Endothelial cell (in vitro differentiated cells): Measurements from ENCODE around the gene INO80B. TPM values are rescaled to one million over a fixed set of nuclear protein-coding genes. Genes with fewer than 3 reads are reported as not detected.
A peak's percentile ranks its signal among the peaks of the same experiment; 100 is the strongest.

ENCODE experiments used
- DNase-seq: peaks from one replicate; pipeline ENCODE4 v3.0.0; 2021; ENCODE audit warnings: low spot score
- H3K27ac Mint-ChIP-seq: one replicate; pipeline ENCODE4 v1.8.0; 2021; ENCODE audit warnings: mixed read lengths, inconsistent platforms; ENCODE audit not compliant: unreplicated experiment
- H3K27me3 Mint-ChIP-seq: one replicate; pipeline ENCODE4 v1.8.0; 2021; ENCODE audit warnings: mild to moderate bottlenecking, moderate library complexity, mixed read lengths, inconsistent platforms; ENCODE audit not compliant: unreplicated experiment
- H3K36me3 Mint-ChIP-seq: one replicate; pipeline ENCODE4 v1.8.0; 2021; ENCODE audit warnings: mild to moderate bottlenecking, low read depth, mixed read lengths, inconsistent platforms; ENCODE audit not compliant: unreplicated experiment
- H3K4me1 Mint-ChIP-seq: one replicate; pipeline ENCODE4 v1.8.0; 2021; ENCODE audit warnings: mild to moderate bottlenecking, mixed read lengths, inconsistent platforms; ENCODE audit not compliant: unreplicated experiment
- H3K4me3 Mint-ChIP-seq: one replicate; pipeline ENCODE4 v1.8.0; 2021; ENCODE audit warnings: mild to moderate bottlenecking, mixed read lengths, inconsistent platforms; ENCODE audit not compliant: unreplicated experiment
- H3K9me3 Mint-ChIP-seq: one replicate; pipeline ENCODE4 v1.8.0; 2021; ENCODE audit warnings: mixed read lengths, inconsistent platforms; ENCODE audit not compliant: unreplicated experiment
- CTCF ChIP-seq: fragments of 200-600 bp; sonication (generic); IDR thresholded peaks from one replicate; pipeline ENCODE4 v1.5.0; 2021; ENCODE audit warnings: antibody characterized with exemption; ENCODE audit not compliant: unreplicated experiment
- long read RNA-seq: library from polyadenylated mRNA; unstranded; transcript quantifications from one replicate; pipeline ENCODE4 v2.0.0, GENCODE V29; 2020; ENCODE audit not compliant: unreplicated experiment
- total RNA-seq: library from RNA; stranded (reverse); fragmentation: NEBNext Ultra II Directional; extraction: Animal tissue kit (Norgen Biotek cat#: 25700); gene quantifications from one replicate; pipeline ENCODE4 v1.2.1, GENCODE V29; 2021; ENCODE audit not compliant: unreplicated experiment

Gene INO80B
- 22.1 TPM for total RNA-seq
- long read RNA-seq, partial matches to known transcripts = 0 of 1 reads
- long read RNA-seq, other reads (novel, unspliced or antisense) = 0 of 1 reads

- Mint-ChIP-seq H3K4me3 (peak within 1 kb of the TSS; percentile 97), H3K27me3 (peaks cover 9% of the 10 kb centered on the region), H3K27ac (peak within 1 kb of the TSS; percentile 79), H3K9me3 (no peaks in the 10 kb centered on the region), H3K4me1 (peaks cover 40% of the 10 kb centered on the region), H3K36me3 (peaks cover 5% of the 10 kb centered on the region)
- TF ChIP-seq CTCF = no peak
- peak; percentile 94 for DNase-seq
These were observed at the start of gene INO80B for GRCh38 chr2:74454654-74455511. Gene INO80B, plus strand, starts transcription at chr2:74455087. Its CDS starts 30 bp downstream, at chr2:74455117.

- no peak for TF ChIP-seq CTCF
- Mint-ChIP-seq H3K27me3 (peaks cover 6% of the 10 kb centered on the region), H3K4me3 (no peak overlapping the region), H3K9me3 (no peaks in the 10 kb centered on the region), H3K27ac (no peak overlapping the region), H3K36me3 (no peaks in the 10 kb centered on the region), H3K4me1 (no peaks in the 10 kb centered on the region)
- DNase-seq = no peak
These were observed 48.9 kb upstream of the INO80B start for GRCh38 chr2:74406035-74406434.

- DNase-seq = no peak
- Mint-ChIP-seq H3K36me3 (no peaks in the 10 kb centered on the region), H3K4me3 (no peak overlapping the region), H3K27me3 (peaks cover 6% of the 10 kb centered on the region), H3K9me3 (no peaks in the 10 kb centered on the region), H3K4me1 (peaks cover 3% of the 10 kb centered on the region), H3K27ac (no peak overlapping the region)
- TF ChIP-seq CTCF = no peak
These were observed 47.2 kb upstream of the INO80B start for GRCh38 chr2:74407682-74408081.

GRCh38 chr2:74413001-74413698 lies 41.7 kb upstream of the INO80B start:
- peaks cover 3% of the 10 kb centered on the region for H3K36me3 Mint-ChIP-seq
- peaks cover 17% of the 10 kb centered on the region for H3K4me1 Mint-ChIP-seq
- no peak for DNase-seq
- H3K27me3 Mint-ChIP-seq = peaks cover 6% of the 10 kb centered on the region
- no peaks in the 10 kb centered on the region for H3K9me3 Mint-ChIP-seq
- TF ChIP-seq CTCF = no peak
- peak overlapping the region; percentile 81 for H3K27ac Mint-ChIP-seq
- peak overlapping the region; percentile 76 for H3K4me3 Mint-ChIP-seq
